ENCODE measurements around the gene TRAPPC2L. TPM values are rescaled to one million over a fixed set of nuclear protein-coding genes. Genes with fewer than 3 reads are reported as not detected.

Gene TRAPPC2L
- total RNA-seq, 2 experiments from 2014 or later, result 27.6 to 44.9 TPM

DNA sequence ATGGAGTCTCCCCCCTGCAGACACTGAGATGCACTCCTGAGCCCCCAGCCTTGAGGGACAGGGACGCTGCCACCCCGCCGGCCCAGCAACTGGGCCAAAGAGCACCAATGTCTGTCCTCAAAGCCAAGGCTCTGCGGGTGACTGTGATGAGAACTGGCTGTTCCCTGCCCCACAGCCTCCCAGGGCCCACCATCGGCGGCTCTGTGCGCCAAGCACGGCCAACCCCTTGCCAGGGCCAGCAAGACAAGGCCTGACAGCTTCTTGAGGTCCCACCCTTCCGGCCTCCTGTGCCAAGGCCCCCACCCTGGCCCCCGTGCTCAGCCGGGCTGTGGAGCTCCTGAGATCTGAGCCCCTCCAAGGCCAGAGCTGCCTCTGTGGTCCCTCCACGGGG lies 43.7 kb downstream of the TRAPPC2L start:
- ChIA-PET POLR2A (no interaction called here), CTCF (ENCODE audit: unreplicated experiment) (no interaction called here)
- intact Hi-C loops (cut with micrococcal nuclease; ENCODE audit: unreplicated experiment), result no loop called here
- Histone ChIP-seq H3K79me2 (ENCODE audit: insufficient read depth, low read depth, low read length) (no peaks in the 10 kb centered on the region), H4K20me1 (ENCODE audit: insufficient read depth, low read length) (no peaks in the 10 kb centered on the region), H3K4me3 (ENCODE audit: low read depth, low read length, poor library complexity, severe bottlenecking) (no peak overlapping the region), H3K4me2 (ENCODE audit: low read length) (no peak overlapping the region), H3K4me1 (ENCODE audit: insufficient read depth, low read length, poor library complexity, severe bottlenecking) (peaks cover under 1% of the 10 kb centered on the region), H3K36me3 (ENCODE audit: insufficient read depth, low read length) (no peaks in the 10 kb centered on the region), H3K9me3 (ENCODE audit: low read length) (no peaks in the 10 kb centered on the region), H2AFZ (ENCODE audit: low read length) (no peak overlapping the region), H3K27ac (ENCODE audit: low read depth, low read length, poor library complexity, severe bottlenecking) (no peak overlapping the region), H3K9me2 (ENCODE audit: insufficient read depth, low read length) (no peaks in the 10 kb centered on the region)
- no peak for DNase-seq (ENCODE audit: low spot score)
- TF ChIP-seq EZH2phosphoT487 (IDR thresholded peaks at IDR 0.05; ENCODE audit: borderline replicate concordance, low read depth, low read length) (no peak), CTCF (conservative IDR thresholded peaks at IDR 0.05; ENCODE audit: low read length) (no peak)
- BruUV-seq (replicated peaks), result no TSS peak

- H4K20me1 ChIP-seq (ENCODE audit: insufficient read depth, low read length), result no peaks in the 10 kb centered on the region
- no peak overlapping the region for H3K4me3 ChIP-seq (ENCODE audit: low read depth, low read length, poor library complexity, severe bottlenecking)
- ChIA-PET POLR2A (no interaction called here), CTCF (ENCODE audit: unreplicated experiment) (interaction anchor here (0.6 kb wide), 1 partner anchor 466 kb away, joined by 3 read pairs; no protein-coding TSS in a partner anchor)
- BruUV-seq (replicated peaks), result no TSS peak
- no peak overlapping the region for H2AFZ ChIP-seq (ENCODE audit: low read length)
- no peaks in the 10 kb centered on the region for H3K9me2 ChIP-seq (ENCODE audit: insufficient read depth, low read length)
- no peak for DNase-seq (ENCODE audit: low spot score)
- H3K36me3 ChIP-seq (ENCODE audit: insufficient read depth, low read length), result no peaks in the 10 kb centered on the region
- no peaks in the 10 kb centered on the region for H3K9me3 ChIP-seq (ENCODE audit: low read length)
- peaks cover 5% of the 10 kb centered on the region for H3K4me1 ChIP-seq (ENCODE audit: insufficient read depth, low read length, poor library complexity, severe bottlenecking)
- no peaks in the 10 kb centered on the region for H3K79me2 ChIP-seq (ENCODE audit: insufficient read depth, low read depth, low read length)
- H3K4me2 ChIP-seq (ENCODE audit: low read length), result no peak overlapping the region
- no peak for TF ChIP-seq EZH2phosphoT487 (IDR thresholded peaks at IDR 0.05; ENCODE audit: borderline replicate concordance, low read depth, low read length)
- TF ChIP-seq CTCF (conservative IDR thresholded peaks at IDR 0.05; ENCODE audit: low read length), result no peak
- H3K27ac ChIP-seq (ENCODE audit: low read depth, low read length, poor library complexity, severe bottlenecking), result no peak overlapping the region
- intact Hi-C loops (cut with micrococcal nuclease; ENCODE audit: unreplicated experiment), result no loop called here
Observed at GRCh38 chr16:88901718-88902337, 44.9 kb downstream of the TRAPPC2L start.

DNA sequence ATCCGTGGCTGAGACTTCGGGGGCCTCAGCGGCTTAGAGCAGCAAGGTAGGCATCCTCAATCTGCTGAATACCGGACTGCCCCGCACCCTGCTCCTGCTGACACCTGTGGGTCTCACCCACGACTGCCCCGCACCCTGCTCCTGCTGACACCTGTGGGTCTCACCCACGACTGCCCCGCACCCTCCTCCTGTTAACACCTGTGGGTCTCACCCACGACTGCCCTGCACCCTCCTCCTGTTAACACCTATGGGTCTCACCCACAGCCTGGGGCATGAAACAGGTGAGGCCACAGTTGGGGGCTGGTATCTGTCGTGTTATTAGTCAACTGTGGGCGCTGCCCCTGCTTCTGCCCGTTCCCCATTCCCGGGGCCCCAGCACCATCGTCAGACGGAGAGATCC lies 45.8 kb downstream of the TRAPPC2L start:
- H4K20me1 ChIP-seq (ENCODE audit: insufficient read depth, low read length), result no peaks in the 10 kb centered on the region
- no peaks in the 10 kb centered on the region for H3K9me2 ChIP-seq (ENCODE audit: insufficient read depth, low read length)
- H3K4me2 ChIP-seq (ENCODE audit: low read length), result no peak overlapping the region
- no peaks in the 10 kb centered on the region for H3K9me3 ChIP-seq (ENCODE audit: low read length)
- H3K27ac ChIP-seq (ENCODE audit: low read depth, low read length, poor library complexity, severe bottlenecking), result no peak overlapping the region
- H3K4me3 ChIP-seq (ENCODE audit: low read depth, low read length, poor library complexity, severe bottlenecking), result no peak overlapping the region
- DNase-seq (ENCODE audit: low spot score), result no peak
- H2AFZ ChIP-seq (ENCODE audit: low read length), result no peak overlapping the region
- intact Hi-C loops (cut with micrococcal nuclease; ENCODE audit: unreplicated experiment), result no loop called here
- ChIA-PET CTCF (ENCODE audit: unreplicated experiment) (no interaction called here), POLR2A (no interaction called here)
- H3K79me2 ChIP-seq (ENCODE audit: insufficient read depth, low read depth, low read length), result no peaks in the 10 kb centered on the region
- no TSS peak for BruUV-seq (replicated peaks)
- H3K36me3 ChIP-seq (ENCODE audit: insufficient read depth, low read length), result no peaks in the 10 kb centered on the region
- TF ChIP-seq EZH2phosphoT487 (IDR thresholded peaks at IDR 0.05; ENCODE audit: borderline replicate concordance, low read depth, low read length) (no peak), CTCF (conservative IDR thresholded peaks at IDR 0.05; ENCODE audit: low read length) (no peak)
- H3K4me1 ChIP-seq (ENCODE audit: insufficient read depth, low read length, poor library complexity, severe bottlenecking), result peaks cover 5% of the 10 kb centered on the region
